ENCODE results near the gene CXCR6. TPM values are rescaled to one million over a fixed set of nuclear protein-coding genes. Genes with fewer than 3 reads are reported as not detected.

Gene CXCR6
- total and polyA plus RNA-seq, 2 of the 8 experiments (the other 6 are each of a cell fraction or from before 2014, with no cell fraction given), result not detected

GRCh38 chr3:45942051-45942825 lies 1.0 kb upstream of the CXCR6 start:
- no peaks in the 10 kb centered on the region for H3K23me2 ChIP-seq (ENCODE audit: low read depth, low read length)
- H3K4ac ChIP-seq (replicated peaks; ENCODE audit: insufficient read length, low read depth, low read length), result no peak overlapping the region
- no peak overlapping the region for H3K27ac ChIP-seq (ENCODE audit: low read depth, low read length)
- no peaks in the 10 kb centered on the region for H3K79me2 ChIP-seq (ENCODE audit: control insufficient read depth in 1 of 2, insufficient read depth in 2 of 2, low read length in 2 of 2)
- no peak overlapping the region for H2AK5ac ChIP-seq (ENCODE audit: low read depth, low read length)
- H3K23ac ChIP-seq (ENCODE audit: insufficient read length), result no peak overlapping the region
- no peak overlapping the region for H3K4me2 ChIP-seq (ENCODE audit: insufficient read depth in 1 of 2, low read depth in 2 of 2, low read length in 2 of 2)
- no peak overlapping the region for H3K4me3 ChIP-seq (ENCODE audit: extremely low read depth in 1 of 4, insufficient read depth in 2 of 4, low read depth in 3 of 4, low read length in 4 of 4)
- no peak overlapping the region for H4K5ac ChIP-seq (ENCODE audit: insufficient read length, low read depth, low read length)
- H2BK12ac ChIP-seq (ENCODE audit: low read depth, low read length), result no peak overlapping the region
- H2BK5ac ChIP-seq (ENCODE audit: low read depth, low read length), result no peak overlapping the region
- TF ChIP-seq BACH1 (IDR thresholded peaks at IDR 0.05; ENCODE audit: low read length) (no peak), NANOG (IDR thresholded peaks at IDR 0.05; ENCODE audit: insufficient read depth, low read depth, low read length, poor library complexity, severe bottlenecking) (no peak), KDM4A (IDR thresholded peaks at IDR 0.05; ENCODE audit: low read depth, low read length, severe bottlenecking) (no peak), CTBP2 (IDR thresholded peaks at IDR 0.05; ENCODE audit: borderline replicate concordance, insufficient read depth, insufficient read length, low read length) (no peak), CHD1 (IDR thresholded peaks at IDR 0.05; ENCODE audit: low read depth, low read length) (no peak), TEAD4 (IDR thresholded peaks at IDR 0.05; ENCODE audit: low read depth, low read length) (no peak), TAF7 (optimal IDR thresholded peaks at IDR 0.05; ENCODE audit: borderline replicate concordance, low read depth, low read length) (no peak), CREB1 (IDR thresholded peaks at IDR 0.05) (no peak), SIX5 (IDR thresholded peaks at IDR 0.05; ENCODE audit: low read depth, low read length) (no peak), RNF2 (IDR thresholded peaks at IDR 0.05; ENCODE audit: borderline replicate concordance, low read depth, low read length, missing control alignments, poor library complexity, severe bottlenecking) (no peak), HDAC2 (IDR thresholded peaks at IDR 0.05; ENCODE audit: borderline replicate concordance in 1 of 2, low read depth in 2 of 2, low read length in 2 of 2) (no peak)
- no peaks in the 10 kb centered on the region for H3K27me3 ChIP-seq (replicated peaks in 1 of 4; ENCODE audit: control insufficient read depth in 3 of 4, extremely low read depth in 1 of 4, insufficient read depth in 3 of 4, low read length in 3 of 4)
- ChIA-PET CTCF (ENCODE audit: partially characterized antibody) (interaction anchor here (0.9 to 7.8 kb wide), 7 partner anchors 9 to 137 kb away, joined by 3 to 54 read pairs (median 4); no protein-coding TSS in a partner anchor), POLR2A (ENCODE audit: partially characterized antibody) (interaction anchor here (1.1 kb wide), 1 partner anchor 11 kb away, joined by 3 read pairs; no protein-coding TSS in a partner anchor)
- H4K8ac ChIP-seq (ENCODE audit: extremely low read depth, insufficient read depth, low read length), result no peak overlapping the region
- peaks cover 0 to 10% (median 8%) of the 10 kb centered on the region in 4 experiments; a peak in 4 of 8 replicates for H3K36me3 ChIP-seq (ENCODE audit: control insufficient read depth in 2 of 4, insufficient read depth in 4 of 4, low read length in 3 of 4)
- H3K79me1 ChIP-seq (ENCODE audit: low read depth, low read length), result no peaks in the 10 kb centered on the region
- H2BK20ac ChIP-seq (ENCODE audit: low read length), result no peak overlapping the region
- H3K9me3 ChIP-seq (ENCODE audit: insufficient read depth in 2 of 2, low read depth in 1 of 2, low read length in 1 of 2), result no peaks in the 10 kb centered on the region
- no peak overlapping the region for H2BK120ac ChIP-seq (replicated peaks; ENCODE audit: low read depth, low read length)
- FAIRE-seq (no peak), DNase-seq (ENCODE audit: low read depth in 1 of 2, low spot score in 2 of 2) (no peak)
- no peak overlapping the region for H3K9ac ChIP-seq (replicated peaks in 1 of 4; ENCODE audit: extremely low read depth in 1 of 4, low read depth in 3 of 4, low read length in 3 of 4)
- H3K18ac ChIP-seq (ENCODE audit: extremely low read depth, low read length), result no peak overlapping the region
- no peak overlapping the region for H2AFZ ChIP-seq (ENCODE audit: low read length)
- H3K56ac ChIP-seq (replicated peaks; ENCODE audit: insufficient read length, low read depth, low read length), result no peak overlapping the region
- H2BK15ac ChIP-seq (ENCODE audit: low read length), result no peak overlapping the region
- 83% methylated on average over 6 of the region's 6 CpGs; no CpG with 5 or more reads in 1 of the 2 experiments for WGBS, 2 experiments (ENCODE audit: extremely low coverage in 1 of 2, insufficient coverage in 1 of 2, insufficient read length in 1 of 2, insufficient replicate concordance in 2 of 2, low coverage in 1 of 2, low lambda C conversion rate in 2 of 2, missing lambda C conversion rate in 1 of 2)
- H3K14ac ChIP-seq (ENCODE audit: insufficient read length), result no peak overlapping the region
- no peak overlapping the region for H4K91ac ChIP-seq (replicated peaks; ENCODE audit: insufficient read length, low read length)
- H3K4me1 ChIP-seq (replicated peaks in 1 of 4; ENCODE audit: control insufficient read depth in 3 of 4, insufficient read depth in 4 of 4, low read length in 3 of 4), result peaks cover 0 to 2% (median under 1%) of the 10 kb centered on the region in 4 experiments; a peak in 2 of 7 replicates
- H4K20me1 ChIP-seq (replicated peaks in 1 of 2; ENCODE audit: control insufficient read depth in 1 of 2, insufficient read depth in 2 of 2, low read length in 2 of 2), result peaks cover 1 to 2% of the 10 kb centered on the region in 2 experiments
